ENCODE data around the gene CACFD1.

Gene CACFD1

GRCh38 chr9:133453651-133454050, 6.1 kb upstream of the CACFD1 start:
- TF ChIP-seq GATA3 (IDR thresholded peaks at IDR 0.05; ENCODE audit: low read depth, low read length) (no peak), GATA2 (IDR thresholded peaks at IDR 0.05; ENCODE audit: low read depth, low read length) (no peak)

GRCh38 chr9:133454325-133454724, 5.5 kb upstream of the CACFD1 start:
- TF ChIP-seq GATA3 (IDR thresholded peaks at IDR 0.05; ENCODE audit: low read depth, low read length), result no peak
- TF ChIP-seq GATA2 (IDR thresholded peaks at IDR 0.05; ENCODE audit: low read depth, low read length), result no peak

GRCh38 chr9:133454943-133455673, 4.7 kb upstream of the CACFD1 start:
- TF ChIP-seq GATA2 (IDR thresholded peaks at IDR 0.05; ENCODE audit: low read depth, low read length) (no peak), GATA3 (IDR thresholded peaks at IDR 0.05; ENCODE audit: low read depth, low read length) (no peak)

GRCh38 chr9:133455936-133456335, 3.8 kb upstream of the CACFD1 start:
- no peak for TF ChIP-seq GATA3 (IDR thresholded peaks at IDR 0.05; ENCODE audit: low read depth, low read length)
- no peak for TF ChIP-seq GATA2 (IDR thresholded peaks at IDR 0.05; ENCODE audit: low read depth, low read length)

GRCh38 chr9:133456409-133456808, 3.4 kb upstream of the CACFD1 start:
- TF ChIP-seq GATA3 (IDR thresholded peaks at IDR 0.05; ENCODE audit: low read depth, low read length) (no peak), GATA2 (IDR thresholded peaks at IDR 0.05; ENCODE audit: low read depth, low read length) (no peak)

GRCh38 chr9:133457233-133457632, 2.5 kb upstream of the CACFD1 start:
- TF ChIP-seq GATA3 (IDR thresholded peaks at IDR 0.05; ENCODE audit: low read depth, low read length), result no peak
- no peak for TF ChIP-seq GATA2 (IDR thresholded peaks at IDR 0.05; ENCODE audit: low read depth, low read length)

GRCh38 chr9:133457748-133458147, 2.0 kb upstream of the CACFD1 start:
- TF ChIP-seq GATA3 (IDR thresholded peaks at IDR 0.05; ENCODE audit: low read depth, low read length), result no peak
- no peak for TF ChIP-seq GATA2 (IDR thresholded peaks at IDR 0.05; ENCODE audit: low read depth, low read length)

- TF ChIP-seq GATA3 (IDR thresholded peaks at IDR 0.05; ENCODE audit: low read depth, low read length) (no peak), GATA2 (IDR thresholded peaks at IDR 0.05; ENCODE audit: low read depth, low read length) (no peak)
These were observed 1.0 kb upstream of the CACFD1 start for GRCh38 chr9:133458643-133459312.

- TF ChIP-seq GATA2 (IDR thresholded peaks at IDR 0.05; ENCODE audit: low read depth, low read length) (no peak), GATA3 (IDR thresholded peaks at IDR 0.05; ENCODE audit: low read depth, low read length) (no peak)
These were observed 812 bp downstream of the CACFD1 start for GRCh38 chr9:133460405-133461175.

GRCh38 chr9:133461975-133462374, 2.2 kb downstream of the CACFD1 start:
- no peak for TF ChIP-seq GATA3 (IDR thresholded peaks at IDR 0.05; ENCODE audit: low read depth, low read length)
- no peak for TF ChIP-seq GATA2 (IDR thresholded peaks at IDR 0.05; ENCODE audit: low read depth, low read length)

- no peak for TF ChIP-seq GATA3 (IDR thresholded peaks at IDR 0.05; ENCODE audit: low read depth, low read length)
- no peak for TF ChIP-seq GATA2 (IDR thresholded peaks at IDR 0.05; ENCODE audit: low read depth, low read length)
These were observed 3.6 kb downstream of the CACFD1 start for GRCh38 chr9:133463234-133463863.

- no peak for TF ChIP-seq GATA3 (IDR thresholded peaks at IDR 0.05; ENCODE audit: low read depth, low read length)
- no peak for TF ChIP-seq GATA2 (IDR thresholded peaks at IDR 0.05; ENCODE audit: low read depth, low read length)
These were observed 4.3 kb downstream of the CACFD1 start for GRCh38 chr9:133463864-133464615.

GRCh38 chr9:133464638-133465037, 4.9 kb downstream of the CACFD1 start:
- TF ChIP-seq GATA3 (IDR thresholded peaks at IDR 0.05; ENCODE audit: low read depth, low read length) (no peak), GATA2 (IDR thresholded peaks at IDR 0.05; ENCODE audit: low read depth, low read length) (no peak)

Measured in SH-SY5Y (cell line).